Measurements from ENCODE around the gene COL27A1. TPM values are rescaled to one million over a fixed set of nuclear protein-coding genes. Genes with fewer than 3 reads are reported as not detected.

COL27A1 gene
- total and polyA plus RNA-seq, 9 of the 15 experiments (the other 6 are each of a cell fraction or from before 2014, with no cell fraction given), result 0.07 TPM; not detected in 8

- FAIRE-seq (no peak), ATAC-seq (no peak), DNase-seq (ENCODE audit: extremely low read depth in 1 of 4, low spot score in 3 of 4) (no peak)
- intact Hi-C loops (cut with micrococcal nuclease), result no loop called here
- Histone ChIP-seq H3K27me3 (ENCODE audit: control insufficient read depth in 2 of 2, insufficient read depth in 2 of 2, low read length in 2 of 2) (no peaks in the 10 kb centered on the region), H3K79me2 (ENCODE audit: control insufficient read depth, insufficient read depth, low read length) (no peaks in the 10 kb centered on the region), H3K36me3 (ENCODE audit: control insufficient read depth, insufficient read depth, low read length) (no peaks in the 10 kb centered on the region), H3K4me3 (no peak overlapping the region), H3K4me2 (ENCODE audit: insufficient read depth, low read length) (no peak overlapping the region), H4K20me1 (replicated peaks; ENCODE audit: control insufficient read depth, insufficient read depth, low read length) (peaks cover under 1% of the 10 kb centered on the region; the same call in 1 of the 2 replicates), H3K9ac (ENCODE audit: insufficient read depth in 1 of 2, low read depth in 2 of 2, low read length in 2 of 2) (no peak overlapping the region), H3K9me1 (ENCODE audit: control insufficient read depth, insufficient read depth, low read length) (no peaks in the 10 kb centered on the region), H3K27ac (ENCODE audit: extremely low read depth, low read depth, low read length) (no peak overlapping the region), H3K4me1 (replicated peaks in 1 of 2; ENCODE audit: control insufficient read depth in 2 of 2, insufficient read depth in 2 of 2, low read length in 2 of 2) (no peaks in the 10 kb centered on the region), H3K9me3 (replicated peaks; ENCODE audit: control insufficient read depth, insufficient read depth, low read depth, low read length) (no peaks in the 10 kb centered on the region), H2AFZ (ENCODE audit: low read depth, low read length) (no peak overlapping the region)
- TF ChIP-seq PML (IDR thresholded peaks at IDR 0.05; ENCODE audit: low read length) (no peak), RCOR1 (IDR thresholded peaks at IDR 0.05; ENCODE audit: borderline replicate concordance in 1 of 2, low read depth in 2 of 2, low read length in 2 of 2) (no peak), KAT7 (CRISPR knock-in tag; IDR thresholded peaks at IDR 0.05; ENCODE audit: borderline replicate concordance) (no peak), PBX2 (CRISPR knock-in tag; IDR thresholded peaks at IDR 0.05; ENCODE audit: low read depth) (no peak), PBX2 (tag; conservative IDR thresholded peaks at IDR 0.05; ENCODE audit: low read depth) (no peak), CEBPB (tag; IDR thresholded peaks at IDR 0.05) (no peak), TEAD2 (tag; IDR thresholded peaks at IDR 0.05) (no peak)
- WGBS (ENCODE audit: insufficient coverage, low coverage, missing lambda C conversion rate), result 3% methylated on average over 3 of the region's 3 CpGs
- in situ Hi-C loops (cut with MboI), result no loop called here
- ChIA-PET CTCF (ENCODE audit: low intra/inter-chr PET ratio) (no interaction called here), POLR2A (interaction anchor here (0.6 to 1.6 kb wide), 3 partner anchors 9 to 633 kb away, joined by 3 read pairs; no protein-coding TSS in a partner anchor)
- BruUV-seq (replicated peaks), result no TSS peak
These were observed 32.5 kb downstream of the COL27A1 start for GRCh38 chr9:114187827-114188226.

Measured in K562 (cell line).